Measurements from ENCODE around the gene FYN.

The FYN gene

DNA sequence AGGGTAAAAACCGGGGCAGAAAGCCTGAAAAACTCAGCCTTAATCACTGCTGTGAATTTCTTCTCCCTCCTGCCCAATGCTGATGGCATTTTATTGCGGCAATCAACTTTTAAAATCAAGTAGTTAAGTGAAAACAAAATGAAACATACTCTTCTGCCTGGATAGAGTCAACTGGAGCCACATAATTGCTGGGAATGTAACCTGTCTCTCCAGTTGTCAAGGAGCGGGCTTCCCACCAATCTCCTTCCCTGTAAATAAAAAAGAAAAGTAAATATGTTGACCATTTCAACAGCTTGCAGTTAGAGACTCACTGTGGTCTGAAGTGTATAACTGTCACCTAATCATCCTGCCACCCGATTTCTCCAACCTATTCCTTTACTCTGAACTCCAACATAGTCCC lies 165.5 kb downstream of the FYN start:
- no peaks in the 10 kb centered on the region for H3F3A ChIP-seq (ENCODE audit: control insufficient read depth, insufficient read depth)
- TF ChIP-seq, protein P1, sequence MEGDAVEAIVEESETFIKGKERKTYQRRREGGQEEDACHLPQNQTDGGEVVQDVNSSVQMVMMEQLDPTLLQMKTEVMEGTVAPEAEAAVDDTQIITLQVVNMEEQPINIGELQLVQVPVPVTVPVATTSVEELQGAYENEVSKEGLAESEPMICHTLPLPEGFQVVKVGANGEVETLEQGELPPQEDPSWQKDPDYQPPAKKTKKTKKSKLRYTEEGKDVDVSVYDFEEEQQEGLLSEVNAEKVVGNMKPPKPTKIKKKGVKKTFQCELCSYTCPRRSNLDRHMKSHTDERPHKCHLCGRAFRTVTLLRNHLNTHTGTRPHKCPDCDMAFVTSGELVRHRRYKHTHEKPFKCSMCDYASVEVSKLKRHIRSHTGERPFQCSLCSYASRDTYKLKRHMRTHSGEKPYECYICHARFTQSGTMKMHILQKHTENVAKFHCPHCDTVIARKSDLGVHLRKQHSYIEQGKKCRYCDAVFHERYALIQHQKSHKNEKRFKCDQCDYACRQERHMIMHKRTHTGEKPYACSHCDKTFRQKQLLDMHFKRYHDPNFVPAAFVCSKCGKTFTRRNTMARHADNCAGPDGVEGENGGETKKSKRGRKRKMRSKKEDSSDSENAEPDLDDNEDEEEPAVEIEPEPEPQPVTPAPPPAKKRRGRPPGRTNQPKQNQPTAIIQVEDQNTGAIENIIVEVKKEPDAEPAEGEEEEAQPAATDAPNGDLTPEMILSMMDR (IDR thresholded peaks at IDR 0.05; ENCODE audit: low read depth, low read length, poor library complexity, severe bottlenecking), result no peak
- no peak for TF ChIP-seq EZH2phosphoT487 (IDR thresholded peaks at IDR 0.05; ENCODE audit: borderline replicate concordance, low read length)
- H3K79me2 ChIP-seq (ENCODE audit: control insufficient read depth, low read length), result no peaks in the 10 kb centered on the region
- no peaks in the 10 kb centered on the region for H3K9me2 ChIP-seq (replicated peaks; ENCODE audit: control insufficient read depth, low read length)
- no peak overlapping the region for H3K4me2 ChIP-seq (ENCODE audit: low read length)
- no peak overlapping the region for H3K4me3 ChIP-seq (ENCODE audit: low read length)
- H3K27ac ChIP-seq (ENCODE audit: low read depth, low read length), result no peak overlapping the region
- H3K9me3 ChIP-seq (ENCODE audit: control insufficient read depth, insufficient read depth, low read length), result no peaks in the 10 kb centered on the region
- H3K36me3 ChIP-seq (ENCODE audit: control insufficient read depth, low read length), result no peaks in the 10 kb centered on the region
- no peaks in the 10 kb centered on the region for H4K20me1 ChIP-seq (ENCODE audit: control insufficient read depth, insufficient read depth, low read depth, low read length)
- peaks cover 4% of the 10 kb centered on the region for H3K4me1 ChIP-seq (ENCODE audit: control insufficient read depth, low read length)
- H3K27me3 ChIP-seq (ENCODE audit: control insufficient read depth, low read length), result no peaks in the 10 kb centered on the region

DNA sequence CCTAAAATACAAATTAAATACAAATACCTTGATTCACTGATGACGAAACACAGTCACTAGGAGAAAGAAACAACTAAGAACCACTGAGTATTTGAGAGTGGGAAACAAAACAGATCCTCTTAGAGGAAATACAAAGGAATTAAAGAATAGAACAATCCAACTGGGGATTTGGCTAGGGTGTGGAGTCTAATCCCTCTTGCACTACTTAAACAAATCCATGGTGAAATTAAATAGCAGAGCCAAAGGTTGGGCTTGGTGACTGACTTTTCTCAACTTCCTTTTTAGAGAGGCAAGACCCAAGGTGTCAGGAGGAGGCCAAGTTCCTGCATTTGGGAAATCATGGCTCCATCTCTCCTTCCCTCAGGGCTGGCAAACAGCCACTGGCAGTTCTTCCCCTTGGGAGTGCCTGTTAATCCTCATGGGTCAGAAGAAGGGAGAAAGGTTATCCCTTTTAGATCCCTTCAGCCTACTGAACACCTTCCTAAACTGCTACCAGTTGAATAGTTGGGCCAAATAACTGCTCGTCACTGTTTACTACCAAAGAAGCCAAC lies 166.3 kb downstream of the FYN start:
- Histone ChIP-seq H3F3A (ENCODE audit: control insufficient read depth, insufficient read depth) (no peaks in the 10 kb centered on the region), H3K9me2 (replicated peaks; ENCODE audit: control insufficient read depth, low read length) (no peaks in the 10 kb centered on the region), H3K79me2 (ENCODE audit: control insufficient read depth, low read length) (no peaks in the 10 kb centered on the region), H3K27ac (ENCODE audit: low read depth, low read length) (no peak overlapping the region), H4K20me1 (ENCODE audit: control insufficient read depth, insufficient read depth, low read depth, low read length) (no peaks in the 10 kb centered on the region), H3K36me3 (ENCODE audit: control insufficient read depth, low read length) (no peaks in the 10 kb centered on the region), H3K9me3 (ENCODE audit: control insufficient read depth, insufficient read depth, low read length) (no peaks in the 10 kb centered on the region), H3K4me1 (ENCODE audit: control insufficient read depth, low read length) (peaks cover 4% of the 10 kb centered on the region), H3K27me3 (ENCODE audit: control insufficient read depth, low read length) (no peaks in the 10 kb centered on the region), H3K4me3 (ENCODE audit: low read length) (no peak overlapping the region), H3K4me2 (ENCODE audit: low read length) (no peak overlapping the region)
- TF ChIP-seq, protein P1 (IDR thresholded peaks at IDR 0.05; ENCODE audit: low read depth, low read length, poor library complexity, severe bottlenecking), result no peak
- no peak for TF ChIP-seq EZH2phosphoT487 (IDR thresholded peaks at IDR 0.05; ENCODE audit: borderline replicate concordance, low read length)

DNA sequence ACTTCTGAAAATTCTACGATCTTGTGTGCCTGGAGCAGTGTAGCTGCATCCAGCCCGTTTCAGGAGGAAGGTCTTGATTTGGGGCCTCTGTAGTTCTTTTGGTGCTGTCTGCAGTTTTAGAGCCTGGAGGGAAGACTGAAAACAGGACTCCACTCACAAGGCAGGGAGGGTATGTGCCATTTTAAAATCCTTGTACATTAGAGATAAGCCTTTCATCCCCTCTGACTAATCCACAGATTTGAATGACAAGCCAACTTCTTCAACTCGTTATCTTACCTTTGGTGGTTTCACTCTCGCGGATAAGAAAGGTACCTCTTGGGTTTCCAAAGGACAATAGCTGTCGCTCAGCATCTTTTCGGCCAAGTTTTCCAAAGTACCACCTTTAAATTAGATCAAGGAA lies 169.5 kb downstream of the FYN start:
- TF ChIP-seq, protein P1 (IDR thresholded peaks at IDR 0.05; ENCODE audit: low read depth, low read length, poor library complexity, severe bottlenecking), result no peak
- no peak for TF ChIP-seq EZH2phosphoT487 (IDR thresholded peaks at IDR 0.05; ENCODE audit: borderline replicate concordance, low read length)
- H3K79me2 ChIP-seq (ENCODE audit: control insufficient read depth, low read length), result no peaks in the 10 kb centered on the region
- no peaks in the 10 kb centered on the region for H3K27me3 ChIP-seq (ENCODE audit: control insufficient read depth, low read length)
- no peaks in the 10 kb centered on the region for H3K9me3 ChIP-seq (ENCODE audit: control insufficient read depth, insufficient read depth, low read length)
- H3K4me3 ChIP-seq (ENCODE audit: low read length), result no peak overlapping the region
- no peak overlapping the region for H3K27ac ChIP-seq (ENCODE audit: low read depth, low read length)
- no peaks in the 10 kb centered on the region for H3F3A ChIP-seq (ENCODE audit: control insufficient read depth, insufficient read depth)
- no peak overlapping the region for H3K4me2 ChIP-seq (ENCODE audit: low read length)
- H3K36me3 ChIP-seq (ENCODE audit: control insufficient read depth, low read length), result no peaks in the 10 kb centered on the region
- H3K9me2 ChIP-seq (replicated peaks; ENCODE audit: control insufficient read depth, low read length), result no peaks in the 10 kb centered on the region
- no peaks in the 10 kb centered on the region for H4K20me1 ChIP-seq (ENCODE audit: control insufficient read depth, insufficient read depth, low read depth, low read length)
- no peaks in the 10 kb centered on the region for H3K4me1 ChIP-seq (ENCODE audit: control insufficient read depth, low read length)

Measured in DOHH2 (cell line).